ENCODE measurements around the gene MOB3C.

- TF ChIP-seq, protein P1, sequence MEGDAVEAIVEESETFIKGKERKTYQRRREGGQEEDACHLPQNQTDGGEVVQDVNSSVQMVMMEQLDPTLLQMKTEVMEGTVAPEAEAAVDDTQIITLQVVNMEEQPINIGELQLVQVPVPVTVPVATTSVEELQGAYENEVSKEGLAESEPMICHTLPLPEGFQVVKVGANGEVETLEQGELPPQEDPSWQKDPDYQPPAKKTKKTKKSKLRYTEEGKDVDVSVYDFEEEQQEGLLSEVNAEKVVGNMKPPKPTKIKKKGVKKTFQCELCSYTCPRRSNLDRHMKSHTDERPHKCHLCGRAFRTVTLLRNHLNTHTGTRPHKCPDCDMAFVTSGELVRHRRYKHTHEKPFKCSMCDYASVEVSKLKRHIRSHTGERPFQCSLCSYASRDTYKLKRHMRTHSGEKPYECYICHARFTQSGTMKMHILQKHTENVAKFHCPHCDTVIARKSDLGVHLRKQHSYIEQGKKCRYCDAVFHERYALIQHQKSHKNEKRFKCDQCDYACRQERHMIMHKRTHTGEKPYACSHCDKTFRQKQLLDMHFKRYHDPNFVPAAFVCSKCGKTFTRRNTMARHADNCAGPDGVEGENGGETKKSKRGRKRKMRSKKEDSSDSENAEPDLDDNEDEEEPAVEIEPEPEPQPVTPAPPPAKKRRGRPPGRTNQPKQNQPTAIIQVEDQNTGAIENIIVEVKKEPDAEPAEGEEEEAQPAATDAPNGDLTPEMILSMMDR (IDR thresholded peaks at IDR 0.05) = no peak
- TF ChIP-seq POLR2A (IDR thresholded peaks at IDR 0.05) = no peak
These were observed 2.7 kb downstream of the MOB3C start for GRCh38 chr1:46613661-46614603.
